Endothelial cell of umbilical vein (primary cell): ENCODE data around the gene POU2F3. TPM values are rescaled to one million over a fixed set of nuclear protein-coding genes. Genes with fewer than 3 reads are reported as not detected.

ENCODE experiments used
- BruUV-seq: library from RNA; stranded (reverse); fragments of 400-500 nt; replicated peaks from 2 replicates; lab custom pipeline; 2021; lab: Mats Ljungman, UMichigan
- CTCF ChIA-PET: fragments of 300-600, 350-600 bp; sonication (Branson Sonifier 250); formaldehyde crosslinking; loops from one replicate; lab custom pipeline; 2021; ENCODE audit warnings: antibody characterized with exemption, inconsistent platforms; lab: Charles Lee
- POLR2A ChIA-PET: fragments of 300-600, 350-600 bp; sonication (Branson Sonifier 250); formaldehyde crosslinking; loops from one replicate; lab custom pipeline; 2021; ENCODE audit warnings: antibody characterized with exemption, inconsistent platforms; lab: Charles Lee
- DNase-seq: peaks from one replicate; pipeline ENCODE4 v3.0.0-alpha.2; 2011; ENCODE audit warnings: low read depth, low spot score
- FAIRE-seq: peaks from 2 replicates; lab custom pipeline; 2011; peaks lifted over from hg19 to GRCh38; lab: Jason Lieb, UNC
- H2AFZ ChIP-seq: 2 replicates; pipeline ENCODE4 v1.6.0; 2012; ENCODE audit warnings: low read depth, low read length, control low read depth, inconsistent platforms
- H3K27ac ChIP-seq: 2 replicates; pipeline ENCODE4 v1.5.1; 2011; ENCODE audit warnings: low read depth, mild to moderate bottlenecking, control low read depth, low read length, moderate library complexity; ENCODE audit not compliant: insufficient read depth
- H3K27me3 ChIP-seq, 2 experiments: 2 replicates each; pipeline versions ENCODE4 v1.6.0 to v1.6.1; 2011; ENCODE audit warnings: low read length in 2 of 2, mixed read lengths in 1 of 2; ENCODE audit not compliant: control insufficient read depth in 2 of 2, insufficient read depth in 2 of 2
- H3K36me3 ChIP-seq, 2 experiments: 2 replicates in 1 of 2; 3 replicates in 1 of 2; pipeline ENCODE4 v1.5.1; 2011; ENCODE audit warnings: low read length in 2 of 2, mild to moderate bottlenecking in 1 of 2, moderate library complexity in 1 of 2; ENCODE audit not compliant: control insufficient read depth in 2 of 2, insufficient read depth in 2 of 2; ENCODE audit errors: extremely low read depth in 1 of 2
- H3K4me1 ChIP-seq: 3 replicates; pipeline ENCODE4 v1.5.1; 2011; ENCODE audit warnings: mild to moderate bottlenecking, low read length; ENCODE audit not compliant: control insufficient read depth, insufficient read depth; ENCODE audit errors: extremely low read depth
- H3K4me2 ChIP-seq: 2 replicates; pipeline ENCODE4 v1.6.1; 2011; ENCODE audit warnings: low read length, control low read depth, mixed read lengths; ENCODE audit not compliant: insufficient read depth
- H3K4me3 ChIP-seq, 3 experiments: fragments of 200-600 bp in 1 of 3; sonication (generic), shearing (Covaris generic) in 1 of 3; replicated peaks in 1 of 3; 2 replicates each; pipeline ENCODE4 v1.5.1; 2011 to 2016; ENCODE audit warnings: control low read depth in 3 of 3, low read length in 3 of 3, mild to moderate bottlenecking in 2 of 3, inconsistent platforms in 1 of 3, low read depth in 1 of 3, moderate library complexity in 1 of 3; ENCODE audit not compliant: insufficient read depth in 1 of 3
- H3K79me2 ChIP-seq: 2 replicates; pipeline ENCODE4 v1.6.0; 2012; ENCODE audit warnings: low read length, inconsistent platforms; ENCODE audit not compliant: control insufficient read depth, insufficient read depth
- H3K9ac ChIP-seq: replicated peaks from 2 replicates; pipeline ENCODE3; 2011; ENCODE audit warnings: low read length, control low read depth; ENCODE audit not compliant: insufficient read depth; ENCODE audit errors: extremely low read depth
- H3K9me1 ChIP-seq: replicated peaks from 3 replicates; pipeline ENCODE4 v1.6.0; 2011; ENCODE audit warnings: mild to moderate bottlenecking, low read length; ENCODE audit not compliant: control insufficient read depth, insufficient read depth; ENCODE audit errors: extremely low read depth
- H3K9me3 ChIP-seq: replicated peaks from 2 replicates; pipeline ENCODE4 v1.5.1; 2012; ENCODE audit warnings: low read length, inconsistent platforms; ENCODE audit not compliant: control insufficient read depth, insufficient read depth
- H4K20me1 ChIP-seq: replicated peaks from 2 replicates; pipeline ENCODE3; 2011; ENCODE audit warnings: mild to moderate bottlenecking, low read length; ENCODE audit not compliant: control insufficient read depth, insufficient read depth; ENCODE audit errors: extremely low read depth
- EZH2 ChIP-seq: IDR thresholded peaks from 2 replicates; pipeline ENCODE4 v1.6.1; 2012; ENCODE audit warnings: borderline replicate concordance, low read depth, mild to moderate bottlenecking, moderate library complexity, low read length, inconsistent platforms; ENCODE audit not compliant: severe bottlenecking
- FOS ChIP-seq: IDR thresholded peaks from 2 replicates; pipeline ENCODE4 v1.6.1; 2011; ENCODE audit warnings: mild to moderate bottlenecking, low read length, moderate library complexity, borderline replicate concordance; ENCODE audit not compliant: insufficient read depth
- GATA2 ChIP-seq: IDR thresholded peaks from 2 replicates; pipeline ENCODE4 v1.7.0; 2011; ENCODE audit warnings: low read depth, mild to moderate bottlenecking, moderate library complexity, mixed read lengths, low read length; ENCODE audit not compliant: insufficient read length, insufficient read depth
- JUN ChIP-seq: IDR thresholded peaks from 2 replicates; pipeline ENCODE4 v1.6.1; 2011; ENCODE audit warnings: borderline replicate concordance, low read depth; ENCODE audit not compliant: insufficient read length, insufficient read depth
- MYC ChIP-seq: IDR thresholded peaks from one replicate; pipeline ENCODE4 v1.6.1; 2011; ENCODE audit warnings: mild to moderate bottlenecking, low read depth, low read length
- POLR2A ChIP-seq: IDR thresholded peaks from 2 replicates; pipeline ENCODE4 v1.6.1; 2012; ENCODE audit warnings: low read depth, mild to moderate bottlenecking, control low read depth, low read length
- POLR2AphosphoS5 ChIP-seq: IDR thresholded peaks from 2 replicates; pipeline ENCODE4 v1.6.1; 2012; ENCODE audit warnings: low read depth, mild to moderate bottlenecking, control low read depth, low read length, moderate library complexity; ENCODE audit not compliant: insufficient read depth
- dilution Hi-C: fragments of 300-500 bp; cut with MboI; formaldehyde crosslinking; loops from one replicate; pipeline ENCODE4 v1.15.0; 2019; ENCODE audit warnings: low sequenced_read_pairs; ENCODE audit not compliant: extremely low pct_ligation_motif_present
- intact Hi-C: fragments of 100-400 bp; cut with micrococcal nuclease; formaldehyde crosslinking; loops from one replicate; pipeline ENCODE4 v1.10.0; 2022
- polyA plus RNA-seq, 4 experiments: library from polyadenylated mRNA; depleted of rRNA in 3 of 4; stranded (reverse) in 3 of 4; unstranded in 1 of 4; fragments of >200 nt; gene quantifications; 2 replicates each; pipeline versions ENCODE4 v1.2.1 to v1.2.3, GENCODE V29; 2011 to 2012; ENCODE audit warnings: missing spikeins in 1 of 4
- total RNA-seq: library from RNA; stranded (reverse); gene quantifications from 2 replicates; pipeline ENCODE4 v1.2.3, GENCODE V29; 2021
- TF ChIP-seq, protein P1 (sequence below): IDR thresholded peaks from 2 replicates; pipeline ENCODE4 v1.6.1; 2011; ENCODE audit not compliant: insufficient read depth, insufficient read length
- TF ChIP-seq, protein P2 (sequence below), 2 donors: IDR thresholded peaks; 1 replicate in 1 of 2; 2 replicates in 1 of 2; pipeline ENCODE4 v1.5.1; 2011; ENCODE audit warnings: low read length in 2 of 2, mild to moderate bottlenecking in 2 of 2, moderate library complexity in 2 of 2, control low read depth in 1 of 2, inconsistent platforms in 1 of 2, low read depth in 1 of 2; ENCODE audit not compliant: insufficient read depth in 1 of 2; ENCODE audit errors: extremely low read depth in 1 of 2

The POU2F3 gene
- total and polyA plus RNA-seq, 2 donors (not counting 3 experiments of a cell fraction or from before 2014, with no cell fraction given), result 0.06 TPM; not detected in 1

DNA sequence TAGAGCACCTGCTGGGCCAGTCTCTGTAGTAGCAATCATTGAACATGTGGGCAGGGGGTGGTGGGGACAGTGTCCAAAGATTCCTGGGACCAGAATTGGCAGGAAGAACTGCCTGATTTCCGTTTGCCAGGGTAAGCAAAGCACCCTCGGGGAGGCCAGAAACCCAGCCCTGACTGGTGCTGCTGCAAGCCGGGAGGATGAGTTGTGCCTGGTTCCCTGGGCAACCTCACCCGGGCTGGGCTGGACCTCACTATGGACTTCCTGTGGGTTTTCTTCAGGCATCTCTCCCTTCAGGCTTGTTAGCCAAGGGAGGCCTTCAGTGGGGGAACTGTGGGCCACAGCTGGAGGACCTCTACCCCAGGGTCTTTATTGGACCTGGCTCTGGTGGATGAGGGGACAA, 8.0 kb upstream of the POU2F3 start:
- Histone ChIP-seq H3K4me2 (no peak overlapping the region), H4K20me1 (no peaks in the 10 kb centered on the region), H3K9me3 (no peaks in the 10 kb centered on the region), H3K27me3 (peaks cover 5 to 7% of the 10 kb centered on the region in 2 experiments), H3K79me2 (no peaks in the 10 kb centered on the region), H3K4me1 (no peaks in the 10 kb centered on the region), H2AFZ (no peak overlapping the region), H3K9me1 (no peaks in the 10 kb centered on the region), H3K9ac (no peak overlapping the region), H3K27ac (no peak overlapping the region), H3K36me3 (no peaks in the 10 kb centered on the region), H3K4me3 (no peak overlapping the region)
- BruUV-seq, result no TSS peak
- dilution Hi-C loops (no loop called here), intact Hi-C loops (no loop called here)
- ChIA-PET POLR2A (no interaction called here), CTCF (interaction anchor here (1.2 to 16.4 kb wide), 4 partner anchors 23 to 70 kb away, joined by 3 to 327 read pairs (median 112); no protein-coding TSS in a partner anchor)
- TF ChIP-seq POLR2A (no peak), GATA2 (no peak), FOS (no peak), EZH2 (no peak), POLR2AphosphoS5 (no peak), MYC (no peak), JUN (no peak)
- TF ChIP-seq, protein P1, sequence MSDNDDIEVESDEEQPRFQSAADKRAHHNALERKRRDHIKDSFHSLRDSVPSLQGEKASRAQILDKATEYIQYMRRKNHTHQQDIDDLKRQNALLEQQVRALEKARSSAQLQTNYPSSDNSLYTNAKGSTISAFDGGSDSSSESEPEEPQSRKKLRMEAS, result no peak
- TF ChIP-seq, protein P2, sequence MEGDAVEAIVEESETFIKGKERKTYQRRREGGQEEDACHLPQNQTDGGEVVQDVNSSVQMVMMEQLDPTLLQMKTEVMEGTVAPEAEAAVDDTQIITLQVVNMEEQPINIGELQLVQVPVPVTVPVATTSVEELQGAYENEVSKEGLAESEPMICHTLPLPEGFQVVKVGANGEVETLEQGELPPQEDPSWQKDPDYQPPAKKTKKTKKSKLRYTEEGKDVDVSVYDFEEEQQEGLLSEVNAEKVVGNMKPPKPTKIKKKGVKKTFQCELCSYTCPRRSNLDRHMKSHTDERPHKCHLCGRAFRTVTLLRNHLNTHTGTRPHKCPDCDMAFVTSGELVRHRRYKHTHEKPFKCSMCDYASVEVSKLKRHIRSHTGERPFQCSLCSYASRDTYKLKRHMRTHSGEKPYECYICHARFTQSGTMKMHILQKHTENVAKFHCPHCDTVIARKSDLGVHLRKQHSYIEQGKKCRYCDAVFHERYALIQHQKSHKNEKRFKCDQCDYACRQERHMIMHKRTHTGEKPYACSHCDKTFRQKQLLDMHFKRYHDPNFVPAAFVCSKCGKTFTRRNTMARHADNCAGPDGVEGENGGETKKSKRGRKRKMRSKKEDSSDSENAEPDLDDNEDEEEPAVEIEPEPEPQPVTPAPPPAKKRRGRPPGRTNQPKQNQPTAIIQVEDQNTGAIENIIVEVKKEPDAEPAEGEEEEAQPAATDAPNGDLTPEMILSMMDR (IDR thresholded peaks at IDR 0.05; ENCODE audit: extremely low read depth in 1 of 2, insufficient read depth in 1 of 2, low read depth in 1 of 2, low read length in 2 of 2), result no peak
- FAIRE-seq, result no peak
- no peak for DNase-seq
